Measurements from ENCODE around the gene EVX2.

The EVX2 gene

DNA sequence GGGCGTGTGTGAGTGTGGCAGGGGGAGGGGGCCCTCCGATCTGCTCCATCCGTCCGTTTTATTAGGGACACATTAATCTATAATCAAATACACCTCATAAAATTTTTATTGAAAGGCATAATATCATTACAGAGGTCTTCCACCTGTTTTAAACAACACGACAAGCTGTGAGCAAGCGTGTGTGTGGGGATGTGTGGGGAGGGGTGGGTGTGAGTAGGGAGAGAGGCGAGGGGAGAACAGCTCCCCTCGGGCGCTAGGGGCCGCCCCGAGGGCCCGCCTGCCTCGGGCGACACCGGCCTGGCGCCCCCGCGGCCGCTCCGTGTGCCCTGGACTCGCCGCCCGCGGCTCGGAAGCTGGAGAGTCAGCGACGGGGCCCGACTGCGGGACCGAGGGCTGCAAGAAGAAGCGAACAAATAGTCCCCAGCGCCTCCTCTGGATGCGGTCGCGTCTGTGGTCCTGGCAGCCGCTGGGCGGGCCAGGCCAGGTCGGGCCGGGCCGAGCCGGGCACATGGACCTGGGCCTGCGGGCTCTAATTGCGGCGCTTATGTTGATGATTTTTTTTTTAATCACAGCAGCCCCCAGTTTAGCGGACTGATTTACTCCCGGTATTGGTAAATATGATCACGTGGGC lies 38.4 kb upstream of the EVX2 start:
- peak; percentile 54 for DNase-seq (ENCODE audit: low spot score)

DNA sequence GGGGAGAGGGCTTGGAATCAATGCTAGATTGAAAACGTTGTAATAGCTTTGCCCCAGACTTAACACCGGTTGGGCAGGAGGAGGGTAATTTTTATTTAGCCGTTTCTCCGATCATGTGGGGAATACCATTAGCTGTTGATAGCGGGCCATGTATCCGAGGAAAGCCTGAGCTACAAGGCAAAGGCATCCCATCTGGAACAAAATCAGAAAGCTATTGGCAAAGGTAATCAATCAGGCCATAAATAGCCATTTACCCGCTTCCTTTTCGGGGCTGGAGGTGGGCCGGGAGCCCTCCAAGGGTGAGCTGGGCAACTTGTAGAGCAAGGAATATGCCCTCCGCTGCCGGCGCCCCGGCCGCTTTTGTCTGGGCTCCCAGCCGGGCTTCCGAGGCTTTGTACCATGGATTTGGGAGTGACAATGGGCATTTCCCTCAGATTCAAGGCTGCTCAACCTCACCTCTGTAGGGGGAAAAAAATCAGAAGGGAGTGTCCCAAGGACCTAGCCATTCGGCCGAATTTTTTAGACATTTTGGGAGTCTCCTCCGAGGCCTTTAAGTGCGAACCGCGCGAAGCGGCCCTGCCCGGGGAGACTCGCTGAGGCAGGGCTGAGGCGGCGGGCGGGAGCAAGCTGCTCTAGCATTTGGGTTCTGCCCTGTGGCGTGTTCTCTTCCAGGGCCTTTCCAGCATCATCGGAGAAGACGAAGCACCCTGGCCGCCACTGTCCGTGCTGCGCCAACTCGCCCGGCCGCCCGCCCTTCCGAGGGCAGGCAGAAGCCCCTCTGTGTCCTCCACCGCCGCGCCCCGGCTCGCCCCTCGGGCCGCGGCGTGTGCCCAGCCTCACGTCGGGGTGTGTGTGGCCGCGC lies 37.7 kb upstream of the EVX2 start:
- no peak for DNase-seq (ENCODE audit: low spot score)

- no peak for DNase-seq (ENCODE audit: low spot score)
These were observed 36.8 kb upstream of the EVX2 start for GRCh38 chr2:176120364-176121189.

- no peak for DNase-seq (ENCODE audit: low spot score)
These were observed 35.0 kb upstream of the EVX2 start for GRCh38 chr2:176118601-176119339.

DNA sequence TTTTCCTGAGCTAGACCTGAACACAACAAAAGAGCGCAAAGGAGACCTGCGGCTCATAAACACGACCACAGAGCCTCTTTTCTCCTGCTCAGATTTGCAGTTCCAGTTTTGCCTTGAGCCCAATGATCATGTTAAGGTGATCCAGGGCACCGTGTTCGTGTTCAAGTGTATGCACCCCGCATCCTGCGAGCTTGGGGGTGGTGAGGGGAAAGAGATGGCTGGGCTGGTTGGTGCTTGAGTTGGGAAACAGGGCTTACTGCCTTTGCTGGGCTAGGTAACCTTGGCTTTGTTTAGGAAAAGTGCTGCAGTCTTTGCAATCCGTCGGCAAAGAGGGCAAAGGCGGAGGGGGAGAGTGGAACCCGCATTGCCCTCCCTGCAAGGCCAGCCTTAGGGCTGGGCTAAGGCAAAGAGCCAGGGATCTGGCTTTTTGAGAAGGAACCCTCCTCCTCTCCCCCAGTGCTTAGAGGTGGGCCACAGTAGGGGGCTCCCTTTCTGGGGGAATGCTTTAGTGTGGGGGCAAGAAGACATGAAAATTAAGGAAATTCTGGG lies 34.1 kb upstream of the EVX2 start:
- no peak for DNase-seq (ENCODE audit: low spot score)

GRCh38 chr2:176117162-176117822 lies 33.5 kb upstream of the EVX2 start:
- DNase-seq (ENCODE audit: low spot score), result no peak

GRCh38 chr2:176115883-176116813 lies 32.4 kb upstream of the EVX2 start, which contains the start of gene HOXD10:
HOXD10 (plus strand) TSS chr2:176116778; CDS start chr2:176116834, 56 bp downstream.
- peak; percentile 71 for DNase-seq (ENCODE audit: low spot score)

GRCh38 chr2:176114930-176115625 lies 31.3 kb upstream of the EVX2 start:
- DNase-seq (ENCODE audit: low spot score), result no peak

GRCh38 chr2:176114120-176114929 lies 30.6 kb upstream of the EVX2 start:
- no peak for DNase-seq (ENCODE audit: low spot score)

DNA sequence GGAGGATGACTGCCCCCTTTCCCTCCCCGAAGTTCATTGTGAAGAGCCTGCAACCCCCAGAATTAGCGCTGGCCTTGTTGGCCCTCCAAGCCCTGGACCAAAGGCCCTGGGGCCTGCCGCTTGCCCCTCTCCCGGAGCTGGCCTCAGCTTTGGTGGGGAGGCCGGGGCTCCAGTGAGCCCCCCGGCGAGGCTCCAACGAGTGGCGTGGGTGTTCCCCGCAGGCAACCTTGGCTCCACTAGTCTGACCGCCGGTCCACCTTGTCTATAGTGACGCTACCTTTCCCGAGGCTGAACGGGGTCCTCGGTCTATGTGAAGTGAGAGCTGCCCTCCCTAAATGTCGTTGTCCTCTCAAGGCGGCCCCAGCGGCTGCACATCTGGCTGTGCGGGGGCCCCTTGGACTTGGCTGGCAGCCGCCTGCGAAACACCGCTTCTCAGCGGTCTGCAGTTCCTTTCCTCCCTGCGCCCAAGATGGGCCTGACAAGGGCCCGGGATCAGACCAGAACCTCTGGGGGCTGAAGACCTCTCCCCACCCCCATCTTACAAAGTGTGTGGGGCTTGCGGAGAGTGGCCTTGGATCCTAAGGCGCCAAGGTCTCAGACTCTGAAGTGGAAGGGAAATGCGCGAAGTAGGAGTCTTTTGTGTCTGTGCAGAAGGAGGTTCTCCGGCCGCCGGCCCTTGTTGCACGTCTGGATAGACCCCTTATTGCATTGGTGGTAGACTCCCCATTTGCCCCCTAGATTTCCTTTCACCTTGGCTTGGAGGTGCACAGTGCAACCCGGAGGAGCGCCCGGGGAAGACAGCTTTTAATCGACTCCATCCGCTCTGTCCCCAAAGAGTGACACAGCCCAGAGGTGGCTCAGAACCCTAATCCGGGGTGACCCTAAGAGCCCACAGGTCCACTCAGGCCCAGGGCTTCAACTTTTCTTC lies 28.9 kb upstream of the EVX2 start:
- no peak for DNase-seq (ENCODE audit: low spot score)

- no peak for DNase-seq (ENCODE audit: low spot score)
These were observed 28.1 kb upstream of the EVX2 start for GRCh38 chr2:176111846-176112374.

DNA sequence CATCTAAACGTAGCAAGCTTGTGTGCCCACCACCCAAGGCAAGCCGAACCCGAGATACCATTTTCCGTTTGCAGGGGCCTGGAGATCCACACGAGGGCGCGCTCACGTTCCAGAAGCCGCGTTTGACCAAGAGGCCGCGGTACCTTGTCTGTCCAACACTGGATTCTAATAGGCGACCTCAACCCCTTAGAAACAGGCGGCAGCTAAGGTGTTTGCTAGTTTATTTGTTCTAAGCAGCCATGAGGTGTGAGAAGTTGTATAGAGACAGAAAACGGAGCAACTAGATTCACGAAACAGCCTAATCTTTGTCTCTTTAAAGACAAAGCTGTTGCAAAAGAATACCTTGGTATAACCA lies 27.5 kb upstream of the EVX2 start:
- DNase-seq (ENCODE audit: low spot score), result peak; percentile 60

DNA sequence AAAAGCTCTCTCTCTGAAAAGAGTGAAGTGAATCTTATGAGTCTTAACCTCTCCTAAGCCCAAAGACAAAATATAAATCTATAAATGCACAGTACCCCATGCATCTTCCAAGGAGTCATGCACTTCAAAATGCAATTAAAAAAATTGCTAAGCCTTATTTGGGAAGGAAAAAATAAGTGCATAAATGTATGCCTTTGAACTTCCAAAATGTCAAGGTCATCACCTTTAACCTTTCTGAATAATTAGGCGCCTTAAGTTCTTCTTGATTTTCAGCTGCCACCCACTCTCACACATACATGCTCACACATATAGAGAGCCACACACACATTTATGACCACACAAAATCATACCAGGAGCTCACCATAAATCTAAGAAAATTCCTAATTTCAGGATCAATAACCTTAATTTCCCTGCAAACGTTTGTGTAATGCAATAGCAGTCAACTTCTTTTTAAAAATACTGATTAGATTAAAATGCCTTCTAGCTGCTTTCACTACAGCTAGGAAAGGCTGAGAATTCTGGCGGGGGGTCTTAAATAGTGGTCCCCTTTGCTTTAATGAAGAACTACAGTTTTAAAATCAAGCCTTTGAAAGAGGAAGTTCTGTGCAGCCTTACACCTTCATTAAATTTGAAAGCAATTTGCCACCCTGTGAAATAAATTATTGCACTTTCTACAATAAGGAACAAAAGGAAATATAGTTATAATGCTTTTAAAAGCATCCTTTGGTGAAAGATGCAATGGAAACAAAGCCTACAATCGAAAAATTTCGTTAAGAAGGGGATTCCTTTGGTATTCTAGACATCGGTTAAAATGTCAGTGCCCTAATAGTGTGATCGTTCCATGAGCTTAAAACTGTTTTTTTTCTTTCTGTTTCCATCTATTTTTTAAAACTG lies 26.9 kb upstream of the EVX2 start:
- no peak for DNase-seq (ENCODE audit: low spot score)

- no peak for DNase-seq (ENCODE audit: low spot score)
These were observed 26.2 kb upstream of the EVX2 start for GRCh38 chr2:176109946-176110345.

DNA sequence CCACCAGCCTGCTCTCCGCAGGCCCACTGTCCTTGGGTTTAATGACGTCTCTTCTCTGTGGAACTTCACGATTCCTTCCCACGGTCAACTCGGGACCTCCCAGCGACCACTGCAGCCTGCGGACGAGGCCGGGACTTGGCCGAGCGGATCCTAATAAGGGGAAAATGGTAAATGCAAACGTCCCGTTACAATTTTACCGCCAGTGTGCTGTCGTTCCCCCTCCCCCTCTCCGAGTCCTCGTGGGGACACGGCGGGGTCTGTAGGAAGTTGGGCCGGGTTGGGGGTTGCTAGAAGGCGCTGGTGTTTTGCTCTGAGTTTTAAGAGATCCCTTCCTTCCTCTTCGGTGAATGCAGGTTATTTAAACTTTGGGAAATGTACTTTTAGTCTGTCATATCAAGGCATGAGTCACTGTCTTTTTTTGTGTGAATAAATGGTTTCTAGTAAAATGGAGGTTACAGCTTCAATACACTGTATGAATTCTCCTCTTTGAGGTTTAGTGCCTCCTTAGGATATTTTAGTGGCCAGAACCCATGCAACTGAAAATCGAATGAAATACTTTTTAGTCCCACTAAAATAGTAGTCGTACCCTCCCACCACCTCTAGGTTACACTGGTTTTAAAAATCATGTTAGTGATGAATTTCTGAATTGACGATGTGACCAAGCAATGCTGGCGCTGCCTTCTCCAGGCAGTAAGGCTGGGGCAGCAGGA lies 25.6 kb upstream of the EVX2 start:
- no peak for DNase-seq (ENCODE audit: low spot score)
